Measurements from ENCODE around the gene PMIS2. TPM values are rescaled to one million over a fixed set of nuclear protein-coding genes. Genes with fewer than 3 reads are reported as not detected.

PMIS2 gene
- total and polyA plus RNA-seq, 2 of the 8 experiments (the other 6 are each of a cell fraction or from before 2014, with no cell fraction given): not detected

DNA sequence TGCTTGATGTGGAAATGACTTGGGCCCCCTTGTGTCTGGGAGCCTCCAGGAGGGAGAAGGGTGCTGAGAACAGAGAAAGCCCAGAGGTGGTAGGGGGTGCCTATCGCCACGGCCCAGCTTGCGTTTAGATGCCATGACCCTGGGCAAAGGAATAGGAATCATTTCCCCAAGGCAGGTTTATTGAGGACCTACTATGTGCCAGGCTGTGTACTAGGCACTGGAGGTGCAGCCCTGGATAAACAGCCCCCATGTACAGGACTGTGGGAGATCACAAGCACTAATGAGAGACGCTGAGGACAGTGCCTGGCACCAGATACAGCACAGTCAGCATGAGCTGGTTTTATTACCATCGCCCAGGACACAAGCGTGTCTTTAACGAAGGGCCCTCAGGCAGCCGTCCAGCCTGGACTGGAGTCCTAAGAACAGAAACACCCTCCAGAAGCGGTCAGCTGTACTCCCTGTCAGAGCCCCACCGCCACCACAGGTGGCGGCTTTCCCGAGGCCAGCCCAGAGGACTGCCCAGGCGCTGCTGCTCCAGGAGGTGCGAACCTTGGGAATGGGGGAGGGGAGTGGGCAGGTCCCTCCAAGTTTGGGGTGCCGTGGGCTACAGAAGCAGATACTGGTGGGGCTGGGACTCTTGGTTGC lies 36.0 kb upstream of the PMIS2 start (continued):
- TF ChIP-seq TAF7 (optimal IDR thresholded peaks at IDR 0.05; ENCODE audit: borderline replicate concordance, low read depth, low read length): no peak
- TF ChIP-seq SP4 (IDR thresholded peaks at IDR 0.05; ENCODE audit: low read length): no peak
- no peak for TF ChIP-seq SIN3A (conservative IDR thresholded peaks at IDR 0.05 in 1 of 2, IDR thresholded peaks at IDR 0.05 in 1 of 2; ENCODE audit: low read depth in 1 of 2, low read length in 2 of 2)
- TF ChIP-seq SIRT6 (IDR thresholded peaks at IDR 0.05; ENCODE audit: low read length): no peak
- TF ChIP-seq SP2 (IDR thresholded peaks at IDR 0.05; ENCODE audit: low read length): no peak
- no peak for TF ChIP-seq BCL11A (IDR thresholded peaks at IDR 0.05; ENCODE audit: low read depth in 2 of 2, low read length in 2 of 2)
